HUDEP-2 (cell line): ENCODE measurements around the gene PYGM.
A peak's percentile ranks its signal among the peaks of the same experiment; 100 is the strongest.

ENCODE experiments used
- DNase-seq, 76 experiments: peaks; one replicate each; lab custom pipeline; 2025; ENCODE audit not compliant: unreplicated experiment in 76 of 76; lab: John Stamatoyannopoulos, UW

The PYGM gene

GRCh38 chr11:64792482-64792881 lies 32.7 kb upstream of the PYGM start:
- no peak for DNase-seq

- no peak for DNase-seq
Measured at GRCh38 chr11:64791781-64792291, 32.1 kb upstream of the PYGM start.

- no peak for DNase-seq
Measured at GRCh38 chr11:64790205-64791095, 30.7 kb upstream of the PYGM start.

- no peak for DNase-seq
Measured at GRCh38 chr11:64789331-64790204, 29.8 kb upstream of the PYGM start.

- DNase-seq, result no peak
Measured at GRCh38 chr11:64788321-64789215, 28.8 kb upstream of the PYGM start.

- DNase-seq, result peak in 60 of 76 experiments; percentile 4 to 78 (median 40)
Measured at GRCh38 chr11:64787526-64788320, 27.9 kb upstream of the PYGM start.

GRCh38 chr11:64786308-64786707 lies 26.5 kb upstream of the PYGM start:
- no peak for DNase-seq

GRCh38 chr11:64784813-64785581 lies 25.2 kb upstream of the PYGM start:
- no peak for DNase-seq

GRCh38 chr11:64778473-64779298 lies 18.9 kb upstream of the PYGM start, which contains the start of gene SF1:
Gene SF1, minus strand, starts transcription at chr11:64778542. Its CDS starts 150 bp downstream, at chr11:64778392.
- peak in 75 of 76 experiments; percentile 95 to 100 (median 99) for DNase-seq

GRCh38 chr11:64778223-64778472 lies 18.4 kb upstream of the PYGM start:
- no peak for DNase-seq

- peak in 67 of 76 experiments; percentile 12 to 79 (median 64) for DNase-seq
Measured at GRCh38 chr11:64777449-64778222, 17.9 kb upstream of the PYGM start.

GRCh38 chr11:64776875-64777274 lies 17.1 kb upstream of the PYGM start:
- no peak for DNase-seq

GRCh38 chr11:64776425-64776824 lies 16.7 kb upstream of the PYGM start:
- no peak for DNase-seq

- DNase-seq, result no peak
Measured at GRCh38 chr11:64774144-64774543, 14.4 kb upstream of the PYGM start.

GRCh38 chr11:64772303-64773018 lies 12.7 kb upstream of the PYGM start:
- DNase-seq, result no peak

GRCh38 chr11:64771861-64772260 lies 12.1 kb upstream of the PYGM start:
- no peak for DNase-seq

- no peak for DNase-seq
Measured at GRCh38 chr11:64770120-64770519, 10.3 kb upstream of the PYGM start.
